CD1c-positive myeloid dendritic cell (primary cell): ENCODE results near the gene CACHD1.

ENCODE experiments used
- DNase-seq: peaks from one replicate; pipeline ENCODE4 v3.0.0-alpha.2; 2016; ENCODE audit errors: extremely low spot score

CACHD1 gene

DNA sequence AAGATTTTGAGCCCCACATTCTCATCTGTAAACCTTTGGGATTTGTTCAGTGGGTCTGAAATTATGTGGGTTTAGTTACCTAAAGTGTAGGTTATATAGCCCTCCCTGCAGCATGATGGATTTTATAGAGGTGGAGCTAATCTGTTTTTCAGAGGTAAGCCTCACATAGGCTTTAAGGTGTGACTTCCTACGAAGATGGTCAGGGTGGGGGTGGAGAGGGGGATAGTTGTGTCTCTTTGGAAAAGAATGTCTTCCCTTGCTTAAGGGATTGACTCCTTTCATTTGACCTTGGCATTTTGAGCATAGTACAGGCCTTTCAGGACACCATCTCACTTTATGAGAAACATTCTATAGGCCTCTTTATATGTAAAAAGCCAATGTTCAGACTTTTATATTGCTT, 3.4 kb downstream of the CACHD1 start:
- no peak for DNase-seq

DNA sequence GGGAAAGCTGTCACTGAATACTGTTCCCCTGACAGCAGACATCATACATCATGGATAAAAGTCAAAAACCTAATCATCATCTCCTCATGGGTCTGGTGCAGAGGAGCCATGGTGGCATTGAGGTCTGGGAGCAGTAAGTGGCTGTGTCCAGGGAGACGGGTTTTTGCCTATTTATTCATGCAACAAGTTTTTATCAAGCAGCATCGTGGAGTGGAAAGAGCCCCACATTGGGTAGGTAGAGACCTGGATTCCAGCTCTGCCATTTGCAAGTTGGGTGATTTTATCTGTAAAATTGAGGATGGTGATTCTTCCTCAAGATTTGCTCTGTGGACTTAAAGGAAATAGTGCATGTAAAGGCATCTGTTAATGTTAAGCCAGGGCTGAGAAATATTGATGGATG, 4.2 kb downstream of the CACHD1 start:
- DNase-seq: no peak

GRCh38 chr1:64474665-64475439, 4.9 kb downstream of the CACHD1 start:
- no peak for DNase-seq

DNA sequence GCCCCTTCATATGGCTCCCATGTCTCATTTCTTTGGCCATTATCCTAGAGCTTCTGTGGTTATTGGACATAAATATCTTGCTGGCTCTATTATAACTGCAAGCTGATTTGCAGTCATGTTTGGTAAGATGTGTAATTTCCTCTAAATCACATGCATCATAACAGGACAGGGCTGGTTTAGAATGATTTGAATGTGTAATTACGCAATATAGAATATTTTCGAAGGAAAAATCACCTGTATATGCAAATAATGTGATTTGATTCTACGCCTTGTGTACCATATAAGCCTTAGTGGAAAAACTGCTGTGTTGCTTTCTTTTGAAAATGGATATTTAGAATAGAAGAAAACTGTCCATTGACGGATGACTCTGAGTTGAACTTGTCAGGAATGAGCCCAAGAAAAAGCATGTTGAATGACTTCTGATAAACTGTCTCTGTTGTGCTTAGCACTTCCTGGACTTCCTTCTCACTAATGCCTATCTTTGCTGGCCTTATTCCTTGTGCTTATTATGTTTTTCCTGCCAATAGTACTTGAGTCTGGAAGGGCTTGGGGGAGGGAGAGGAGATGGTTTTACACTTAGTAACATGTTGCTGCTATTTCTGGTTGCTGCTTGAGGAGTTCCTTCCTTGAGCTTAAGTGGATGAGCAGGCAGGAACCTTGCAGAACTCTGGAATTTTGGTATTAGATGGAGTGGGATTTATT, 6.5 kb downstream of the CACHD1 start:
- DNase-seq: no peak

GRCh38 chr1:64478594-64479470, 8.9 kb downstream of the CACHD1 start:
- DNase-seq: no peak

DNA sequence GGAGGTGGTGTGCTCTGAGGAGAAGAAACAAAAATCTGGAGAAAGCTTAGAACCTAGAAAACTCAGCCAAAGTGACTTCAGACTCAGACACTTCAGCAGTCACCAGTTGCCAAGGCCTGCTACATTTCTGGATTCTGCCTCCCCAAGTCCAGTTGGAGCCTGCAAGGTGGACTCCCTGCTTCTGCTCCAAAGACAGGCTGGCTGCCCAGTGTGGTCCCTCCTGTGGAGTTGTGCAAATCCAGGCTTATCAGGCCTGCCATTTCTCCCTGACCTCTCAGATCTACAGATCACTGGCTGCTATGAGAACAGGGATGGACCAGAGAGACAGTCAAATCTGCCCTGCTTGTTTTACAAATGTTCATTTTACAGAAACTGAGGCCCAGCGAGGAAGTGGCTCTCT, 9.9 kb downstream of the CACHD1 start:
- no peak for DNase-seq

DNA sequence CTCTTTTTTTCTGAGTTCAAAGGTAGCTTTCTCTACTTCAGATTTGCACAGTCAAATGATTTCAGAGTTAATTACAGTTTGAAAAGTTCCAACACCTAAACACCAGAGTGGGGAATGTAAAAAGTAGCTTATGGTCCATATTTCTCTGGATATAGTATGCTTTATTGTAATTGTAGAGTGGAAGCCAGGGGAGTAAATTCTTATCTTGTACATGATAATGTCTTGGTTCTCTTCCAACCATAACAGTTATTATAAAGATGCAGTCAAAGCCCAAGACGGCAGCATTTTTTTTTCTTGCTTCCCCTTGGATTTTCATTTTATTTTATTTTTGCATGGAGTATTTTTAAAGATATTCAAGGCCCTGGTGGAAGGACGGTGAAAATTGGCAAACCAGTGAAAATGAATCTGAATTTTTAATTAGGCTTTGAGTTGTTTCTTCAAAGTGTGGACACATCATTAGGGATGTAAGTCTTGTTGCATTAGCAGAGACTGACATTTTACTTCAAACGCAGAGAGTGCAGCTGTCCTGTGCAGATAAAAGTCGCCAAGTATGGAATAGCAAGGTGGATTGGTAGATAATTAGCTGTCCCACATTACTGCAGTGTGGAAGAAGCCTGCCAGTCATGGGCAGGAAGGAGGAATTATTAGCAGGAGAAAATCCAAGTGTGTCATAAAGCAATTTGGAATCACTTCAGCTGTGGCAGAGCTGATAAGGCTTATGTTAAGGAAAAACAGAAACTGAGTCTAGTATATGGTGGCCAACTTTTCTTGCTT, 11.3 kb downstream of the CACHD1 start:
- DNase-seq: no peak

DNA sequence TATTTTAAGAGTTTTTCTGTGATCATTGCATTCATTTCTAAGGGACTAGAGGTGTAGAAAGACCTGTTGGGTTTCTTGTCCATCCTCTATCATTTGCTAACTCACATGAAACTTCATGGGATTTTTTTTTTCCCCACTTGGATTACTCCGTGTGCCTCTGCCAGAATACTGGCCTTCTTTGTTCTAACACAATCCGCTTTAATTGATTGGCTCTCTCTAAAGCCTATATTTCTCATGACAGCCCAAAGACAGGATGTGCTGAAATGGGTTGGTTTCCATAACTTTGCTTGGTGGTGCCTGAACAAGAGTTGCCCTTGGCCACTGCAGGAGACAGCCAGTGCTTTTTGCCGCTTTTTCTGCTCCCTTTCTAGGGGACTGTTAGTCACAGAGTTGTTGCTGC, 12.2 kb downstream of the CACHD1 start:
- DNase-seq: no peak

- DNase-seq: no peak
Observed at GRCh38 chr1:64482720-64483119, 12.8 kb downstream of the CACHD1 start.

- no peak for DNase-seq
Observed at GRCh38 chr1:64483731-64484414, 13.9 kb downstream of the CACHD1 start.

GRCh38 chr1:64484651-64485050, 14.7 kb downstream of the CACHD1 start:
- no peak for DNase-seq

GRCh38 chr1:64486193-64486592, 16.3 kb downstream of the CACHD1 start:
- no peak for DNase-seq

DNA sequence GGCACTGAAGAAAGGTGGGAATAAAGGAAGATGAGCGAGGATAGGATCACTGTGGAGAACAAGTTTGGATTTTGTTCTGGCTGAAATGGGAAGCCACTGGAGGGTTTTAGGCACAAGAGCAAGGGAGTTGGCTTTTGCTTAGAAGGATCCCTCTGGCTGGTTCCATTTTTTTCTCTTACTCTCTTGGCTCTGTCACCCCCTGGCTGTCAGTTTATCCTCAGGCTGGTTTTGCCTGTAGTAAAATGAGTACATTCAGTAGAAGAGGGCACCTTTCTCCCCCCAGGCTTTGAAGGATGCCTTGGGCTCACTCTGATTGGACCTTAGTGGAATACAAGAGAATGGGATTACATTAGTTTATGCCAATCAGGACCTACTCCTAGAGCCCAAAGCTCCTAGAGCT, 17.1 kb downstream of the CACHD1 start:
- DNase-seq: no peak

DNA sequence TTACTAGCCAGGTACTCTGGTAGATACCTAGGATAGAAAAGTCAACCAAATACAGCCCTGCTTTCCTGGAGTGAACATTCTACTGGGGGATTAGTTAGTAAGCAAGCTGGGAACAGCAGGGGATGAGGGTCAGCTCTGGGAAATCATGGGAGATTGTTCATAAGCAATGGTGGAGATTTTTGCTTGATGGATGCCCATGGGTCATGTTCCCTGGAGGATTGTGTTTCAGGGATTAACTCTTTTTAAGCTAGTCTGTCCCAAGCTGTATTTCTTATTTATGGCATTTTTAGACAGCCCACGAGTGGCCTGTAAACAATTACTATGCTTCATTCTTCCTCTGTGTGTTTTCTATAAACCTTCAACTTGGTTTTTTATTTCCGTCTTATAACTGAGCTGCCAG, 18.9 kb downstream of the CACHD1 start:
- DNase-seq: no peak

- DNase-seq: no peak
Observed at GRCh38 chr1:64489707-64490106, 19.8 kb downstream of the CACHD1 start.

DNA sequence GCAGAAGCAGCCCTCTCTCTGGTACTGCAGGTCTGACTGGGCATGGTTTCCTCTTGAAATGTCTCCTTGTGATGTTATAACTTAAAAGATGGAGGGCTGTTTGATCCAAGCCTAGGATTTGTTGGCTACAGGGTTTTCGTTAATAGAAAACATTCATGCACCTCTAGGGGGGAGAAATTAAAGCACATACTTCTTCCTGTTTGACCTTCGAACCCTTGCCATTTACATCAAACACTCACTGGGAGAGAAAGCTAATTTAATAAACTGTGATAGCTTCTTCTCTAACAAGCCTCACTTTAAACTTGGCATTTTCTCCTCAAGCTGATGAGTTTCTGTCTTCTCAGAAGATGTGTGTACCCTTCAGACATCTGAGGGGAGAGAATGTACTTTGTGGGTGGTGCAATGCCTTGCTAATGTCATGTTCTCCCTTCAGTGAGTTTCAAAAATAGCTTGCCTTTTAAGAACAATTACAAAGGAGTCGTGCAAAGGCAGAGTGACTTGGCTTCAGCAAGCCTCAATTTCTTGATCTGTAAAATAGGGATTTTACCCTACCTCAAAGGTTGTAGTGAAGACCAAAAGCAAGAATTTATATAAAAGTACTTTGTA, 20.4 kb downstream of the CACHD1 start:
- DNase-seq: no peak

GRCh38 chr1:64492424-64492823, 22.5 kb downstream of the CACHD1 start:
- no peak for DNase-seq

DNA sequence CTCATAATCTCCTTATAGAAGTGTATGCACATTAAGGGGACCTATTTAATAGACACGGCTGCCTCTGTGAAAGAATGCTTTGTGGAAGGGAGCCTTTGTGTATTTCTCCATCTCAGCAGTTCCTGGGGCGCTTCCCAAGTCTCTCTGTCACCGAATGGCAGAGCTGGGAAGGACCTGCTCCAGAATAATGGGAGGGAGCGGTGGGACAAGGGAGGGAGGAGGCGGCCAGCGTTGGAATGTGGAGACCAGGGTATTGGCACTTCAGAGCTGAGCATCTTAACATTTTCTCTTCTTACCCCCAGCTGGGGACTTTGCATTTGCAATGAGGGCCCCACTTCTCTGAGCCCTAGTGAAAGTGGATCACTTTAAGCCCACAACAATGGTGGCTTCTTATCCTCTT, 23.9 kb downstream of the CACHD1 start:
- DNase-seq: no peak

- DNase-seq: no peak
Observed at GRCh38 chr1:64494659-64495058, 24.7 kb downstream of the CACHD1 start.

DNA sequence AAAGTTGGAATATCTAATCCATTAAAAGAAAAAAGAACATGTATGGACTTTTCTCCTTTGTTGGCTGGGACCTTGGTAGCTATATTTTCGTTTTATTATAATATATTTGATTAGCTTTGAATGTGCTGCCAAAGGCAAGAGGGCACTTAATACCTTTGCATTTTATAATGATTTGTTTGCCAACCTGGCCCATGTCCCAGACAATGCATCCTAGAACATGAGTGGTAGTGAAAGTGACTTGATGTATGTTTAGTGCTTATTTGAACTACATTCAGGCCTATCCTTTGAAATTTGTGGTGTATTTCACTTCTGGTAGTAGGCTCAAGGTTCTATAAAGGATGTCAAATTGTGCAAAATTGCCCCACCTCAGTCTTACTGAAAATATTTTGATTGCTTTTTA, 25.9 kb downstream of the CACHD1 start:
- no peak for DNase-seq

DNA sequence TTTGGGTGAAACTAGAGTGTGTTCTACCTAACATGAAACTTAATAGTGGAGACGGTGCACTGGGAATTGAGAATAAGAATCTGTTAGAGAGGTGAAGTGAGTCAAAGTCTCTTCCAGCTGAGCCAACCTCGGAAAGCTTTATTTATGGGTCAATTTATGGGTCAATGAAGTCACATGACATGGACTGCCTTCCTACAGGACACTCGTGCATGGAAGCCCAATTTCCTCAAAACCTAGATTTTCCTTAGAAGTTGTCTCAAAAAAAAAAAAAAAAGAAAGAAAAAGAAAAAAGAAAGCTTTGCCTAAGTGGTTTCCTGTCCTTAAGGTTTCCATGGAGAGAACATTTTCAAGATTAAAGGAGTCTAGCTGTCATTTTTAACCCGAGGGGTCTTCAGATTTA, 26.7 kb downstream of the CACHD1 start:
- no peak for DNase-seq
